Activated naive CD4-positive, alpha-beta T cell treated with Interleukin-2 at 50 U/mL for 16 hours (primary cell): Measurements from ENCODE around the gene FHOD3.

Experiments
- DNase-seq: peaks from one replicate; pipeline ENCODE4 v3.0.0-alpha.2; 2020

FHOD3 gene

GRCh38 chr18:36387310-36387709 is 89.8 kb downstream of the FHOD3 start:
- no peak for DNase-seq

GRCh38 chr18:36388310-36388709 is 90.8 kb downstream of the FHOD3 start:
- no peak for DNase-seq

- no peak for DNase-seq
Measured at GRCh38 chr18:36389027-36389426, 91.5 kb downstream of the FHOD3 start.

GRCh38 chr18:36389811-36390581 is 92.5 kb downstream of the FHOD3 start:
- DNase-seq: no peak

GRCh38 chr18:36391426-36392145 is 94.1 kb downstream of the FHOD3 start:
- no peak for DNase-seq

- DNase-seq: no peak
Measured at GRCh38 chr18:36392164-36392978, 94.9 kb downstream of the FHOD3 start.

GRCh38 chr18:36392979-36393287 is 95.4 kb downstream of the FHOD3 start:
- no peak for DNase-seq

- no peak for DNase-seq
Measured at GRCh38 chr18:36394486-36394885, 97.0 kb downstream of the FHOD3 start.

GRCh38 chr18:36396190-36396589 is 98.7 kb downstream of the FHOD3 start:
- no peak for DNase-seq

GRCh38 chr18:36397033-36397432 is 99.5 kb downstream of the FHOD3 start:
- DNase-seq: no peak

GRCh38 chr18:36398419-36398818 is 100.9 kb downstream of the FHOD3 start:
- no peak for DNase-seq

GRCh38 chr18:36399055-36399454 is 101.5 kb downstream of the FHOD3 start:
- no peak for DNase-seq

GRCh38 chr18:36401462-36401861 is 103.9 kb downstream of the FHOD3 start:
- no peak for DNase-seq

- DNase-seq: no peak
Measured at GRCh38 chr18:36402765-36403396, 105.4 kb downstream of the FHOD3 start.

- DNase-seq: no peak
Measured at GRCh38 chr18:36403896-36404820, 106.6 kb downstream of the FHOD3 start.

GRCh38 chr18:36405611-36406010 is 108.1 kb downstream of the FHOD3 start:
- no peak for DNase-seq

- no peak for DNase-seq
Measured at GRCh38 chr18:36406805-36407204, 109.3 kb downstream of the FHOD3 start.

- no peak for DNase-seq
Measured at GRCh38 chr18:36408606-36409005, 111.1 kb downstream of the FHOD3 start.

GRCh38 chr18:36409779-36410178 is 112.3 kb downstream of the FHOD3 start:
- no peak for DNase-seq

GRCh38 chr18:36410346-36410745 is 112.8 kb downstream of the FHOD3 start:
- no peak for DNase-seq

- no peak for DNase-seq
Measured at GRCh38 chr18:36411745-36412168, 114.2 kb downstream of the FHOD3 start.

GRCh38 chr18:36412778-36413177 is 115.3 kb downstream of the FHOD3 start:
- DNase-seq: no peak
